ENCODE data around the gene RBM26.
A peak's percentile ranks its signal among the peaks of the same experiment; 100 is the strongest.

The RBM26 gene

GRCh38 chr13:79404361-79404760 lies 1.7 kb downstream of the RBM26 start:
- no peak for DNase-seq (ENCODE audit: low read depth, low spot score)
- TF ChIP-seq, protein P1, sequence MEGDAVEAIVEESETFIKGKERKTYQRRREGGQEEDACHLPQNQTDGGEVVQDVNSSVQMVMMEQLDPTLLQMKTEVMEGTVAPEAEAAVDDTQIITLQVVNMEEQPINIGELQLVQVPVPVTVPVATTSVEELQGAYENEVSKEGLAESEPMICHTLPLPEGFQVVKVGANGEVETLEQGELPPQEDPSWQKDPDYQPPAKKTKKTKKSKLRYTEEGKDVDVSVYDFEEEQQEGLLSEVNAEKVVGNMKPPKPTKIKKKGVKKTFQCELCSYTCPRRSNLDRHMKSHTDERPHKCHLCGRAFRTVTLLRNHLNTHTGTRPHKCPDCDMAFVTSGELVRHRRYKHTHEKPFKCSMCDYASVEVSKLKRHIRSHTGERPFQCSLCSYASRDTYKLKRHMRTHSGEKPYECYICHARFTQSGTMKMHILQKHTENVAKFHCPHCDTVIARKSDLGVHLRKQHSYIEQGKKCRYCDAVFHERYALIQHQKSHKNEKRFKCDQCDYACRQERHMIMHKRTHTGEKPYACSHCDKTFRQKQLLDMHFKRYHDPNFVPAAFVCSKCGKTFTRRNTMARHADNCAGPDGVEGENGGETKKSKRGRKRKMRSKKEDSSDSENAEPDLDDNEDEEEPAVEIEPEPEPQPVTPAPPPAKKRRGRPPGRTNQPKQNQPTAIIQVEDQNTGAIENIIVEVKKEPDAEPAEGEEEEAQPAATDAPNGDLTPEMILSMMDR (IDR thresholded peaks at IDR 0.05; ENCODE audit: insufficient read depth, low read length, missing control alignments): no peak
- POLR2A ChIA-PET: no interaction called here
- H3K4me3 ChIP-seq (ENCODE audit: low read depth, low read length): peak overlapping the region; percentile 94
- CTCF ChIA-PET: interaction anchor here (2.0 to 3.4 kb wide), 4 partner anchors 13 to 136 kb away, joined by 9 to 20 read pairs (median 14); no protein-coding TSS in a partner anchor

- ChIA-PET POLR2A (no interaction called here), CTCF (interaction anchor here (2.6 to 3.4 kb wide), 2 partner anchors 11 to 20 kb away, joined by 9 to 15 read pairs; no protein-coding TSS in a partner anchor)
- TF ChIP-seq, protein P1 (IDR thresholded peaks at IDR 0.05; ENCODE audit: insufficient read depth, low read length, missing control alignments): no peak
- no peak overlapping the region for H3K4me3 ChIP-seq (ENCODE audit: low read depth, low read length)
- DNase-seq (ENCODE audit: low read depth, low spot score): no peak
Measured at GRCh38 chr13:79403113-79403512, 2.9 kb downstream of the RBM26 start.

GRCh38 chr13:79402679-79403078 lies 3.4 kb downstream of the RBM26 start:
- TF ChIP-seq, protein P1 (IDR thresholded peaks at IDR 0.05; ENCODE audit: insufficient read depth, low read length, missing control alignments): no peak
- DNase-seq (ENCODE audit: low read depth, low spot score): no peak
- ChIA-PET POLR2A (no interaction called here), CTCF (interaction anchor here (1.0 to 3.4 kb wide), 3 partner anchors 11 to 27 kb away, joined by 4 to 15 read pairs (median 9); no protein-coding TSS in a partner anchor)
- H3K4me3 ChIP-seq (ENCODE audit: low read depth, low read length): no peak overlapping the region

- POLR2A ChIA-PET: no interaction called here
- TF ChIP-seq, protein P1 (IDR thresholded peaks at IDR 0.05; ENCODE audit: insufficient read depth, low read length, missing control alignments): no peak
- DNase-seq (ENCODE audit: low read depth, low spot score): no peak
- no peak overlapping the region for H3K4me3 ChIP-seq (ENCODE audit: low read depth, low read length)
- CTCF ChIA-PET: interaction anchor here (1.0 to 3.4 kb wide), 3 partner anchors 10 to 26 kb away, joined by 4 to 15 read pairs (median 9); no protein-coding TSS in a partner anchor
Measured at GRCh38 chr13:79402074-79402635, 3.9 kb downstream of the RBM26 start.

DNA sequence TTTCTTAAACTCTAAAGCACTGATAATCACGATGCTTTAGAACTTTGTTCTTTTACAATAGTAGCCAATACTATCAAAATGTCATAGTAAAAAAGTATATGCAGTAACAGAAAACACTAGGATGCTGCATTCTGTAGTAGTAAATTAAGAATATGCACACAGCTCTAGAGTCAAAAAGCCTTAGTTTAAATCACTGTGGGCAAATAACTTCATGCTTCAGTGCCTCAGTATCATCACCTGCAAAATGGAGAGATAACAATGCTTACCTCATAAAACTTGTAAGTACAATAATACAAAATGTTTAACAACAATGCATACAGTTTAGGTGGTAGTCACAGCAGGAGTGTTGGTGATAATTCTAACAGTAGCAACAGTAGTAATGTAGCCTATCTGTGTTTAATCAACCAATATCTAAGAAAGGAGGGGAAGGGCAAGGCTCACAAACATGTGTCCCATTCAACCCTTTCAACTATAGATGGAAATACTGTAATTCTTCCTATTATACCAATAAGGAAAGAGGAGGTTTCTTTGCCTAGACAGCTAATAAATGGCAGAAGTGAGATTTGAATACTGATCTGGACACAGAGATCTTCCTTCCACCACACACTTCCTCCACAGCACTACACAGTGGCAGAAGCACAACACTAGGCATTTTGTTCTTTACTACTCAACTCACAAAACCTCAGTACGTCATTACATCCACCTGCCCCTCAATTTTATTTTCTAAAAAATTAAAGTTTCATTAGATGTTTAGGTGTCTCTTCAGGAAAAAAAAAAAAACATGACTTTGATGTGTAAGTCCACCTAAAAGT lies 4.6 kb downstream of the RBM26 start:
- no peak overlapping the region for H3K4me3 ChIP-seq (ENCODE audit: low read depth, low read length)
- CTCF ChIA-PET: interaction anchor here (2.6 to 3.4 kb wide), 2 partner anchors 10 to 22 kb away, joined by 9 to 15 read pairs; no protein-coding TSS in a partner anchor
- DNase-seq (ENCODE audit: low read depth, low spot score): no peak
- POLR2A ChIA-PET: no interaction called here
- TF ChIP-seq, protein P1 (IDR thresholded peaks at IDR 0.05; ENCODE audit: insufficient read depth, low read length, missing control alignments): no peak

DNA sequence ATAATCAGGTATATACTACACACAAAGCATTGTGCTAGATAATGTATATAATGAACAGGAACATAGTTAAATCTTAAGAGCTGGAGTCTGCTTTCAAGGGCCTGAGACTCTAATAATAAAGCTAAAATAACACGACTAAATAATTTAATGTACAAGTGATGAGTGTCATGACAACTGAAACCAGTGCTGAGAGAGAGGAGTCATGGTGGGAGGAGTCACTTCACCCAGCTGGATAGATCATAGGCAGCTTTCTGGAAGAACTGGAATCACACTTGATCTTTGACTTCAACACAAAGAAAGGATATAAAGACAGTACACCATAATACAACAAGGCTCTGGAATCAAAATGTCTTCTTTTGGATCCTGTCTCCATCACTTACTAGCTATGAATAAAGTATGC lies 7.1 kb downstream of the RBM26 start:
- TF ChIP-seq, protein P1 (IDR thresholded peaks at IDR 0.05; ENCODE audit: insufficient read depth, low read length, missing control alignments): no peak
- no peak for DNase-seq (ENCODE audit: low read depth, low spot score)
- ChIA-PET POLR2A (no interaction called here), CTCF (interaction anchor here (1.7 to 2.9 kb wide), 2 partner anchors 10 to 25 kb away, joined by 9 to 14 read pairs; no protein-coding TSS in a partner anchor)
- H3K4me3 ChIP-seq (ENCODE audit: low read depth, low read length): no peak overlapping the region

Measured in AG04449 (cell line).